HG03039 (cell line): ENCODE data around the gene PPFIBP1.
"Not testable (repeated sequence)": the region's sequence is repeated elsewhere in the genome, so short reads cannot be mapped to it uniquely, and the experiment has no call there.

Experiments
- ATAC-seq: cut with Tn5 transposase; IDR thresholded peaks from one replicate; pipeline ENCODE4 v1.9.1; 2021; ENCODE audit warnings: mild to moderate bottlenecking, moderate library complexity; ENCODE audit not compliant: unreplicated experiment

PPFIBP1 gene

DNA sequence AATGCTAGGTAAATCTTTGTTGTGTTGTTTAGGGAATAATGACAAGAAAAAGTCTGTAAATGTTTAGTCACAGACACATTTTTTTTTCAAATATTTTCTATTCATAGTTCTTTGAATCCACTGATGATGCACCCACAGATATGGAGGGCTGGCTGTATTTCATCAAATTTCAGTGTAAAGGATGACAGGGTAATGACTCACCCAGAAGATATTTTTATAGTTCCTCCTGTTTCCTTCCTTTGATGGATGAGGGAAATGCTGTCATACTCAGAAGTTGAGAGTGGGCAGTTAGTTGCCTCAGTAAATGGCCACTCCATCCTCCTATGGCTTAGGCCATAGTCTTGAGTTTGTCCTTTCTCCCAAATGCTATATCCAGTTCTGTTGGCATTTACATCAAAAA, 95.3 kb downstream of the PPFIBP1 start:
- ATAC-seq: no peak

DNA sequence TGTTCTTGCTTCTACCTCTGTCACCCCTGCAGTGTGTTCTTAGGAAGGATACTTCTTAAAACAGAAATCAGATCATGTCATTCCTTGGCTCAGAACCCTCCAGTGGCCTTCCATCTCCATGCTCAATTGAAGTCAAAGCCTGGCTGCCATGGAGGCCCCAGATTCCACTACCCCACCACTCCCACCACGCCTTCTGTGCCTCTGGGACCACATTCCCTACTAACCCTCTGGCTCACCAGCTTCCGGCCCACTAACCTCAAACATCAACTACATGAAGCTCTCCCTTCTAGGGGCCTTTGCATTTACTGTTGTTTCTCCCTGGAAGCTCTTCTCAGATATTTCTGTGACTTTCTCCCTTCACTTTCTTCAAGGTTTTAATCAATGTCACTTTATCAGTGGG, 96.1 kb downstream of the PPFIBP1 start:
- ATAC-seq: no peak

DNA sequence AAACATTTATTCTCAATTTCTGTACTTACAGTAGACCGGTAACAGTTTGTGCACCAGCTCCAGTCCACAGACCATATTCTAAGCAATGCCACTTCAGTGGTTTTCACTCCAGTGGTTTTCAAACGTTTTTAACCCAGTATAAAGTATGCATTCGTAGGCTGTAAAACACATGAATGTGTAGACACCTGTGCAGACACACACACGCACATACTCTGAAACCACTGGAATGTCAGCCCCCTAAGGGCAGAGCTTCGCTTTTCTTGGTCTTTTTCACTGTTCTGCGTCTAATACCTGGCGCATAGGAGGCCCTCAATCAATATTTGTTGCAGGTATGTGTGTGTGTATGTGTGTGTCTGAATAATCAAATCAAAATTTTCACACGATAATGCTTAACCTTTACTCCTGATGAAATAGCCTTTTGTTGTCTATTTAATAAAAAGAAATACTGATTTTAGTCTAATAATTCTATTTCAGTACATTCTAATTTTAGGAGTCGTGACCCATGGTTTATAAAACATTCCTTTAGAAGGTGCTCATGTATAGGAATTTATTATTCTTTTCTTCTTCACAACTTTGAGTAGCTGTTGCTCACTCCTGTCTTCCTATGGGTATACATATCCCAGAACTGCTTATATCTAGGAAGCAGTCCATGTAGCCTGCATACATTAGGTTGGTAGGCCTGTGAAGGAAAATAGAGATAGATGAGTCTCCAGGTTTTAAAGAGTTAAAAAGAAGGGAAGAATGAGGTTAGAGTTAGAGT, 98.6 kb downstream of the PPFIBP1 start:
- no peak for ATAC-seq

DNA sequence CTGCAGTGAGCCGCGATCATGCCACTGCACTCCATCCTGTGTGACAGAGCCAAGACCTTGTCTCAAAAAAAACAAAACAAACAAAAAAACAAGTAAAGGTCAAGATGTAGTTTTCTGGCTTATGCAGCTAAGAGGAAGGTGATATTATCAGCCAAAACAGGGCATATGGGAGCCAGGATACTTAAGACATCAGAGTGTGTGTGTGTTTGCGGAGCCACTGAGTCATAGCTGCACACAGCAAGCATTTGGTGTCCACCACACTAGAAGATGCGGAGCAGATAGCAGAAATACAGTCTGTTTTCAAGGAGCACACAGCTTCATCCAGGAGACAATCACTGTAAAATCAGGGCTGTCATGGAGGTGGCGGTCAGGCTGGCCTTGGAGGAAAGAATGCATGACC, 99.6 kb downstream of the PPFIBP1 start:
- no peak for ATAC-seq

DNA sequence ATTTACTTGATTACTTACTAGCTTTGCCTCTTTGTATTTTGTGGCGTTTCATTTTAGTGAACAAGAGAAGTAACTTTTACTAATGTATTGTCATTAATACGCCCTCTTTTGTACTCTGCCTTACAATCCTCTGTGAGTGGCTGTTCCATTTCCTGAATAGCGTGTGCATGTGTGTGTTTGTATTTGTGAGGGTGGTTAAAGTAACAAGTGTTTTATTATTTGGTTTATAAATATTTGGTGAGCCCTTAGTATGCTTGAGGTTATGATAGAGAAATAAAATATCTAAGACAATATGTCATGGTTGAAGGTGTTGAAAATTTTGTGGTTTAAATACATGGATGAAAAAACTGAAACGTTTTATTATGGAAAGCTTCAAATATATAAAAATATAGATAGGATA, 100.6 kb downstream of the PPFIBP1 start:
- ATAC-seq: no peak

DNA sequence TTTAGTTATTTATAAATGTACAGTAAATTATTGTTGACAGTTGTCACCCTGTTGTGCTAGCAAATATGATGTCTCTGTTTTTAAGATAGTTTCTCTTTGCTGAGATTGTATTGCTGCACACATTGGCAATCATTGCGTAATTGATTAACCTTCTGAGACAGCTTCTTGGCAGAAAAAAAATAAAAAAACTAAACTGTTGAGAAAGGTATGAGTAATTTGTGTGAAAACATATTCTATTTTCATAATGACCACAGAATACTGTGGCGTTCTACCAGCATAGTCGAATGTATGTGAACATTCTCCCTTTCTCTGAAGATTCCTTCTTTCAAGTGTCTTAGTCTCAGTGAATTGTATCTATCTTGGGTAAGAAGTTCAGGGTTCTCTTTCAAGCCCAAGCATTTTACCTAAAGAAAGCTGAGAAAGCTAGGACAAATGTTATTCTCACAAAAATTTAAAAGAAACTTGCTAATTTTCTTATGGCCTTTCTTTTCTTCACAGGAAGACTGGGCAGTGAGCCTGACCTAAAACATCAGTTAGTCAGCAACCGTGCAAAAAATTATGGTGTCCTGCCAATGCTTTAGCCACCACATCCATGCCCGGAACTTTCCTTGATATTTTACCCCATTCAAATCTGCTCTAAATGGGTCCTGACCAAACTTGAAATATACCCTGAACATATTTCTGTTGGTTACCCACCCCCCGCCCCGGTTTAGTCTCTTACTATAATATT, 103.3 kb downstream of the PPFIBP1 start:
- ATAC-seq: no peak

DNA sequence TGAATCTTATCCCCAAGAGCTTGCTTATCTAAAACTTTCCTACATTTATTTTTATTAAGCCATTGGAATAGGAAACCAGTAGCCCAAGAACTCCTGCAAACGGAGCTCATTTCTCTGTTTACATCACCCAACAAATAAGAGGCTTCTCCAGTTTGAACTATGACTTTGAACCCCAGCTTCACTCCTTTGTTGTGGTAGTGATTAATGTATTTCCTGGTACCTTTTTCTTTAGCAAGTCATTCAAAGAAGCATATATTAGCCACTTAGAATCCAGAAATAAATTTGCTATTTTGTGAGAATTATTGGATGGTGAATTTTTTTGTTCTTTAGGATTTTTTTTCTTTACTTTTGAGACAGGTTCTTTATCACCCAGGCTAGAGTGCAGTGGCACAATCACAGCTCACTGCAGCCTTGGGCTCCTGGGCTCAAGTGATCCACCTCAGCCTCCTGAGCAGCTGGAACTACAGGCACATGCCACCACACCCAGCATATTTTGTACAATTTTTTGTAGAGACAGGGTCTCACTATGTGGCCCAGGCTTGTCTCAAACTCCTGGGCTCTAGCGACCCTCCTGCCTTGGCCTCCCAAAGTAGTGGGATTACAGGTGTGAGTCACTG, 104.0 kb downstream of the PPFIBP1 start:
- not testable (repeated sequence) for ATAC-seq

DNA sequence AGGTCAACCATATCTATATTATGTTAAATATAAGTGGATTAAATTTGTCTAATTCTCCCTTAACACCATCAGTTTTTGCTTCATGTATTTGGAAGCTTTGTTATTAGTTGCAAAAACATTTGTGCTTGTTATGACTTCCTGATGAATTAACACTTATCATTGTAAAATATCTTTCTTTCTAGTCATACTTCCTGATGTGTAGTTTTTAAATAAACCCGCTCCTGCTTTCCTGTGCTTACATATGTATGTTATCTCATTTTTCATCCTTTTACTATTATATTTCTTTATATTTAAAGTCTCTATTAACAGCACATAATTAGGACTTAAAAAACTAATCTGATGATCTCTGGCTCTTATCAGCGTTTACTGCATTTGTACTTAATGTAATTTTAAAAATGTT, 106.2 kb downstream of the PPFIBP1 start:
- not testable (repeated sequence) for ATAC-seq

DNA sequence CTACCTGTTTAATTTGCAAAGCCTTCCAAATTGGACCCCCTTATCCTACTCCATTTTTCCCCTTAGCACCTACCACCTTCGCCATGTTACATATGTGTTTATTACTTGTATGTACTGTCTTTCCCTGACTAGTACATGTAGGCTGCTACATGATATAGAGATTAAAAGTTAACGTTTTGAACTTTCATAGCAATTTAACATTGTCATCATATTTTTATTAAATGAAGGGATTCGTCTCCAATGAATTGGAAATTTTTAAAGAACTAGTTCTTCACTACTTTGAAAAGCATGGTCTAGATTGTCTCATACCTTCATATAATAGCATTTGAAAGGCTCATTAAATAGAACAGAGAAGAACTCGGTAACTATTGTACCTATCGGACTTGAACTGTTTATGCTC, 107.4 kb downstream of the PPFIBP1 start:
- no peak for ATAC-seq

DNA sequence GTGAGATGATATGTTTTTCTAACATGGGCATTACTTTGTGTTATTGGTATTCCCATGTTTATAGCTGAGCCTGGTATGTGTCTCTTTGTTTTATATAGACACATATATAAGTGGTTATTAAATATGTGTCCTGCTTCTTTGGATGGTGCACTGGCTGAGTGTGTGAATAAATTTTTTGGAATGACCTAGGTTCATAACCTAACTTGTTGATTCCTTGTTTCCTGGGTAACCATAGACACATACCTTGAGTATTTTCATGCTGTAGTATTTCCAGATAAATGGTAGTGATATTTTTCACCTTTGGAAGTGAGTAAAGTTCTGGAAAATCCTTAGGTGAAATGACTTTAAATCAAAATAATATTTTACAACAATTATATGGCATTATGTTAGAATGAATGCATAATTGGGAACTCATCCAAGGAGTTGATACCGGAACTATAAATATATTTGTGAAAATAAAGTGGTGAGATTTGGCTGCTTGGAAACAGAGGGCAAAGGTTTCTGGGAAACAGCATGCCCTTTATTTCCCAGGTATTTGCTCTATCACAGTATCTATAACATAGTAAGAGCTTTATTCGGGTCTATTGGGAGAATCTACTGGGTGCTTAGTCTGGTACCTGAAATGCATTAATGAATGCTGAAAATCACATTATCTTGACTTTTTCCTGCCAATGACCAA, 107.9 kb downstream of the PPFIBP1 start:
- ATAC-seq: no peak

DNA sequence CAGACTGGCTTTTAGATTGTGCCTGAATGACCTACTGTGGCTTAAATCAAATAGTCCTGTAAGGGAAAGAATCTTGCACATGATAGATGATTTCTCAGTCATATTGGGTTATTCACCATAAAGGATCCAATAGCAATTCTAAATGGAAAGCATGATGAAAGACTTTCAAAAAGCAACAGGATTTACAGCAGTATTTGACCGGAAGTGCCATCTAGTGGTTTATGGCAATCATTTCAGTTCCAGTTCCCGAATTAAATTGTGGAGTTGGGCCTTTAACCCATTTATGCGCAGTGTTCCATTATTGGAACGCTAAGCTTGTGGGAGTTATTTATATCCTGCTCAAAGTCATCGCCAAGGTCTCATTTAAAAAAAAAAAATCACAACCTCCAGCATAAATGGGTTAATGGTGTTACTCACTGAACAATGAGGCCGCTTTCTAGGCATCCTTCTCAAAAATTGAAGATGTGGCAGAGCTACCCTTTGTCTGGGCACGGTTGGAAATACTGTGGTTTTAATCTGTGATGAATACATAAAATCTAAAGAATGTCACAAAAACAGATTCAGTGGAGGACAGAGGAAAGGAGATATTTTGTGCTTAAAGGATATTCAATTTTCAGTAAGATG, 111.5 kb downstream of the PPFIBP1 start:
- ATAC-seq: no peak

DNA sequence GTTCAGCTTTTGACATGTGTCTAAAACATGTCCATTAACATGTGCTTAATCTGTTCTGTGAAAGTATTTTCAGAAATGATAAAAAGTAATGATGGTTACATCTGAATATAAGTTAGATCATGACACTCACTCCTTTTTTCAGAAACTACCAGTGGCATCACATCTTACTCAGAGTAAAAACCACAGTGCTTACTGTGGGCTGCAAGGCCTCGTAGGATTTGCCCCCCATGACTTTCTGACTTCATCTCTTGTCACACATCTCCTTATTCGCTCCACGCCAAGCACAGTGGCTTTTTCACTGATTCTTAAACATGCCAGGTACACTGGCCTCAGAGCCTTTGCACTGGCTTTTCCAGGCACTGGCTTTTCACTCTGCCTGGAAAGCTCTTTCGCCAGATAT, 112.6 kb downstream of the PPFIBP1 start:
- ATAC-seq: not testable (repeated sequence)

DNA sequence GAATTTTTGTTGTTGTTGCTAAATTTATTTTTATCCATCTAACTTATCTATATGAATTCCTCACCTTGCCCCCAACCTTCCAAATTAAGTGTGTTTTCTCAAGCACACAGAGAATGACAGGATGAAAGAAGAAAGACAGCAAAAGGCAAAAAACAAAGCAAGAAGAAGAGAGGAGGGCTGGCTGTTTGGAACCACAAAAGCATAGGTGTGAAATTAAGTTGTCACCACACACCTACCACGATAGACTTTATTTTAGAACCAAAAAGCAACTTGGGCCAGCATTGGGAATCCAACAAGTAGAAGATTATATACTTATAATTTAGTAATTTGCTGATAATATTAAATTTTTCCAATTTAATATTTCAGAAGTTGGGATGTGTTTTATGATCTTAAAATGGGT, 113.5 kb downstream of the PPFIBP1 start:
- no peak for ATAC-seq

DNA sequence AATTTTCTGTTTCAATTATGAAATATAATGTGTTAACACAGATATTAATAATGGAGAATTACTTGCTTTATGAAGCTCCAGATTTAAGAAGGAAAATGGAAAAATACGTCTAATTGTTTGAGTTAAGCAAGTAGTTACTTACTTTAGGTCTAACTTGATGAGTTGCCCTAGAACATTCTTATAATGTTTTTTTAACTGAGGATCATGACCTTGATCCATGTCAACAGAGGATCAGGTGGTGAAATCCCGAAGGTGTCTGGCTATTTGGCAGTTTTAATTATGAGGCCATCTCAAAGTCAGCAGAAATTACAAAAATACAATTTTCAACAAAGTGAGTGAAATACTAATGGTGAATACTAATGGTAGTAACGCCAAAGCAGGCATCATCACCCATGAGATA, 115.3 kb downstream of the PPFIBP1 start:
- ATAC-seq: no peak

DNA sequence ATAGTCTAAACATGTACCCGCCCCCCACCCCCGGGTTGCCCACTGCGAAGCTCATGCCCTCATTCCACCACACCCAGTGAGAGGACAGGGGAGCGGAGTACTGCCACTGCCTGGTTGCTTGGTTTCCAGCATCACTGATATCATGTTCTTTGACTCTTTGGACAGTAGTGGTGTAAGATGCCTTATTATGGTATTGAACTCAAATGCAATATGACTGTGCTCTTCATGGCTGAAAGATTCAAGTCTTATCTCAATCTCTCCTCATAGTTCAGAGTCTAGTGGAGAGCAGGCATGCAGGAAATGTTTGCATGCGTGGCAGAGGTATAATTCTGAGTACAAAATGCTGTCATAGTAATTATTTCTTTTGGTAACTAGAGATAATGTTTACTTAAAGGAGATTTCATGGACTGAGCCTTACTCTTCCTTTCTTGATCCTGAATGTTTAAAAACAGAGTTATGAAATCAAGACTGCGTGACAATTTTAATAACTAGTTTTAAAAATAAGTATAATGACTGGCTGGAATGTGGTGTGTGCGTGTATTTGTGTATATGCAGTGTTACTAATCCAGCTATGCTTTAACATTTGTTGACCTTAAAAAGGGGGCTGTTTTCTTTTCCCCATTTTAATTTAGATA, 116.7 kb downstream of the PPFIBP1 start:
- not testable (repeated sequence) for ATAC-seq

DNA sequence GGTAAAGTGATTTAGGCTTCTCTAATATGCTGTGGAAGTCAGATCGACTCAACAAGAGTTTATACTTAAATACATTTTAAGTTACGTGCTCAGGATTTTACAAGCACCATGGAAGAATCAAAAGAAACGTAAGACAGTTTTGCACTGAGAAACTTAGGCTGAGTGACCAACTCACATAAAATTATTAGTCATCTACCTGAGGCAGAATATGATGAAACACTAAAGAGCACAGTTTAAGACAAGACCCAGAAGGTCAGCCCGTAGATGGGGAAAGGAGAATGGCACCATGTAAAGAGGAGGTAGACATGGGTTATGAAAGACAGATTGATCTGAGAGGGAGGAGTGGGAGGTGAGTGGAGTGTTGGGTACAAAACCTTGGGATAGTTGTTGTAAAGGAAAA, 118.4 kb downstream of the PPFIBP1 start:
- not testable (repeated sequence) for ATAC-seq

DNA sequence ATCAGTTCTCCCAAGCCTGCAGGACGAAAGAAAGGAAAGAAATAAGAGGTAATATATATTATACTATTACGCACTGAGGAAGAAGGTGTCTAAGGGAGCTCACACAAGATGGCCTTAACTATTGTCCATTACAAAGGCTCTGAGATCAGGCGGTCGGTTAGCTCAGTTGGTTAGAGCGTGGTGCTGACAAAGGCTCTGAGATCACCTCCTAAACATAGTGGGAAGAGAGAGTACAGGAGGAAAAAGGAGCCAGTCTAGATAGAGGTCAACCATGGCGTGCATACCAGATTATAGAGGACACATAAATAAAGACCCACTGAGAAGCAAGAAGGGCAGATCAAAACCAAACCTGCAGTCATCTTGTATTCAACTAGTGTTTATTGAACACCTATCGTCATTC, 118.9 kb downstream of the PPFIBP1 start:
- ATAC-seq: not testable (repeated sequence)

DNA sequence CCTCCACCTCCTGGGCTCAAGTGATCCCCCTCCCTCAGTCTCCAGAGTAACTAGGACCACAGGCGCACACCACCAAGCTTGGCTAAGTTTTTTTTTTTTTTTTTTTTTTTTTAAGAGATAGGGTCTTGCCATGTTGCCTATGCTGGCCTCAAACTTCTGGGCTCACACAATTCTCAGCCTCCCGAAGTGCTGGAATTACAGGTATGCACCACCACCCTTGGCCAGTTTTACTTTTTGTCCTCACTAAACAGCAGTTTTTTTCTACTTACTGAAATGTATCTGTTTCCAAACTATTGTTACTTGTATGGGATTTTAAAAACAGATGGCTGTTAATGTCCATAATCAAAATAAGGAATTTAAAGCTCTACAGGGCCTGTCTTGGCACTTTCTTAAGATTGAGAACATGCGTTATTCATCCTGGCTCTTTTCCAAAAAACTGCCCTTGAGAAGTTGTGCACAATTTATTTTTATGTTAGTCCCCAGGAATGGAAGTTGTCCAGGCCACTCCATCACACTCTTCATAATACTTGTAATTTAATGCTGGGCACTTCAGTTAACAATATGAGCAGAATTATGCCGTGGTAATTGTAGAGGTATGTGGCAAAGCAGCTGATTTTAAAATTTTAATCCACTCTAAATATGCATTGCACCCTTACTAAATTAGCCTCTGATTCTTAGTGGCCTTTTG, 120.3 kb downstream of the PPFIBP1 start:
- ATAC-seq: no peak

DNA sequence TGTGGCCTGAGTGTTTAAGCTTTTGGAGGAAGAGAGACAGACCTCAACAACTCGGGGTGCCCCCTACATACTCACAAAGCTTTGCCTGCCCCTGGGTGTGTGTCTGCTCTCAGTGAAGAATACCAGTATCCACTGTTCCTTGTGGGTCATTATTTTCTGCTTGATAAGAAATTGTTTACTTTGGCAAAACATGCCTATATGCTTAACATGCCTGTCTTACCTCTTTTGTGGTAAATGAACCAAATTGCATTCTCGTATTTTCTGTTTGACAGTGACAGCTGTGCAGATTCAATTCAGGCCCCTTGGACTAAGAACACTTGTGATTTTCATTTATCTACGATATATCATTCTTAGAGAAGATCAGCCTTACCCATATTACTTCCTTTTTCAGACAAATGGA, 121.7 kb downstream of the PPFIBP1 start:
- ATAC-seq: no peak

DNA sequence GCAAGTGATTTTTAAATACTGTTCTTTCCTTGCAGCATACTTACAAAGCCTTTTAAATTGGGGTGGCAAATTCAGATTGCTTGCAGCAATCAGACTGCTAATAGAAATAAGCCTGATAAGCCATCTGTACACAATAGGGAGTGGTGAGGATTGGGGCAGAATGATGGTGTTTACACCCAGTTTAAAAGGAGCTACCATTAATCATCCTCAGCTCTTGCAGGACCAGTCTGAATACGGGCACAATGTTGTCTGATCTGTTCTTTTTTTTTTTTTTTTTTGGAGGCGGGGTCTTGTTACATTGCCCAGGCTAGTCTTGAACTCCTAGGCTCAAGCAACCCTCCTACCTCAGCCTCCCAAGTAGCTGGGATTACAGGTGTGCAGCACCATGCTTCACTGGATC, 122.1 kb downstream of the PPFIBP1 start:
- no peak for ATAC-seq
